ENCODE data around the gene STOX1. TPM values are rescaled to one million over a fixed set of nuclear protein-coding genes. Genes with fewer than 3 reads are reported as not detected.
A peak's percentile ranks its signal among the peaks of the same experiment; 100 is the strongest.

STOX1 gene, protein sequence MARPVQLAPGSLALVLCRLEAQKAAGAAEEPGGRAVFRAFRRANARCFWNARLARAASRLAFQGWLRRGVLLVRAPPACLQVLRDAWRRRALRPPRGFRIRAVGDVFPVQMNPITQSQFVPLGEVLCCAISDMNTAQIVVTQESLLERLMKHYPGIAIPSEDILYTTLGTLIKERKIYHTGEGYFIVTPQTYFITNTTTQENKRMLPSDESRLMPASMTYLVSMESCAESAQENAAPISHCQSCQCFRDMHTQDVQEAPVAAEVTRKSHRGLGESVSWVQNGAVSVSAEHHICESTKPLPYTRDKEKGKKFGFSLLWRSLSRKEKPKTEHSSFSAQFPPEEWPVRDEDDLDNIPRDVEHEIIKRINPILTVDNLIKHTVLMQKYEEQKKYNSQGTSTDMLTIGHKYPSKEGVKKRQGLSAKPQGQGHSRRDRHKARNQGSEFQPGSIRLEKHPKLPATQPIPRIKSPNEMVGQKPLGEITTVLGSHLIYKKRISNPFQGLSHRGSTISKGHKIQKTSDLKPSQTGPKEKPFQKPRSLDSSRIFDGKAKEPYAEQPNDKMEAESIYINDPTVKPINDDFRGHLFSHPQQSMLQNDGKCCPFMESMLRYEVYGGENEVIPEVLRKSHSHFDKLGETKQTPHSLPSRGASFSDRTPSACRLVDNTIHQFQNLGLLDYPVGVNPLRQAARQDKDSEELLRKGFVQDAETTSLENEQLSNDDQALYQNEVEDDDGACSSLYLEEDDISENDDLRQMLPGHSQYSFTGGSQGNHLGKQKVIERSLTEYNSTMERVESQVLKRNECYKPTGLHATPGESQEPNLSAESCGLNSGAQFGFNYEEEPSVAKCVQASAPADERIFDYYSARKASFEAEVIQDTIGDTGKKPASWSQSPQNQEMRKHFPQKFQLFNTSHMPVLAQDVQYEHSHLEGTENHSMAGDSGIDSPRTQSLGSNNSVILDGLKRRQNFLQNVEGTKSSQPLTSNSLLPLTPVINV
- total RNA-seq, result 10 to 100 TPM in 5 of 9 donors, 1 to 10 TPM in 4; 2.2 to 16.5 (median 10.6) TPM
- 10 to 100 TPM in 1 of 3 donors, 1 to 10 TPM in 2; 7.2 to 11.9 (median 7.8) TPM for polyA plus RNA-seq
- long read RNA-seq, donor 1, result 0 reads
- long read RNA-seq, donor 2, result 0 reads
- long read RNA-seq, donor 3, result 0 reads
- long read RNA-seq, donor 4, partial matches to known transcripts, result 1 of 2 reads
- long read RNA-seq, donor 4, other reads (novel, unspliced or antisense), result 1 of 2 reads
- long read RNA-seq, donor 5, partial matches to known transcripts, result 0 of 15 reads
- long read RNA-seq, donor 5, other reads (novel, unspliced or antisense), result 14 of 15 reads
- long read RNA-seq, donor 6, partial matches to known transcripts, result 2 of 3 reads
- long read RNA-seq, donor 6, other reads (novel, unspliced or antisense), result 1 of 3 reads
- long read RNA-seq, donor 7, result 0 reads
- long read RNA-seq, donor 8, result 0 reads
- long read RNA-seq, donor 9, result 0 reads
- long read RNA-seq, donor 10, result 0 reads

DNA sequence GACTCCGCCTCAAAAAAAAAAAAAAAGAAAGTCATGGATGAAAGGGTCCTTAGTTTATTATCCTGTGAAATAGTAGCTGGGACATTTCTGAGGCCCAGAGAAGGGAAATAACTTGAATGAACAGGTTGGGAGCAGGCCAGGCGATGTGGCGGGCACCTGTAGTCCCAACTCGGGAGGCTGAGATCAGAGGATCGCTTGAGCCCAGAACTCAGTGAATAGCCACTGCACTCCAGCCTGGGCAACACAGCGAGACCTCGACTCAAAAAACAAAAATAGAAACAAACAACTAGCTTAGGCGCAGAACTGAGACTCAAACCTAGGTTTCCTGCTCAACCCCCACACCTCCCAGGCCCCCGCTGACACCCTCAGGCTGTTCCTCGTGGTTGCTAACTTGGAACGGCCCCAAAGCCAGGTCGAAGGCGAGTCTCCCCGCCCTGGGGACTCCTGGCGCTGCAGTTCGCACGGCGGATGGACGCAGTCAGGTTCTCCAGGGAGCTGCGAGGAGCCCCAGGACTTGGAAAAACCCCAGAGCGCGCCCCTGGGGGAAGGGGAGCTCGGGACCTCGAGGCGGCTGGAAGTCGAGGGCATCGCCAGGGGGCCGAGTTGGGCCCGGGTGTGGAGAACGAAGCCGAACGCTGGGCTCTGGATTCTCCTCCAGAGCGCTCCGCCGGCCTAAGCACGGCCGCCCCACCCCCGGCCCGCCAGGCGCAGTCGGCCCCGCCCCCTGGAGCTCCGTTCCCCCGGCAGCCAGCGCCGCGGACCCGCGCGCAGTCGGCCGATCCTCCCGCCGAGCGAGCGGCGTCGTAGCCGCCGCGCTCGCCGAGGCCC, at the start of gene STOX1:
Gene STOX1 (plus strand): TSS at position 768 of the 828 bp plus-strand sequence. CDS start 93 bp downstream, outside the sequence.
- Histone ChIP-seq H3K36me3 (replicated peaks in 1 of 2) (no peaks in the 10 kb centered on the region), H3K27me3 (no peaks in the 10 kb centered on the region), H3K9me3 (replicated peaks in 1 of 3) (no peaks in the 10 kb centered on the region), H3K27ac (peak within 1 kb of the TSS in 3 of 5 donors; percentile 68 to 86 (median 84)), H3K4me1 (replicated peaks in 1 of 2) (peaks cover 0 to 6% of the 10 kb centered on the region in 2 donors), H3K4me3 (peak within 1 kb of the TSS in 2 of 4 donors; percentile 48 to 78)
- peak; percentile 58 to 74 (median 70) for DNase-seq
- WGBS, 4 donors, result 6 to 38% (median 12%) methylated on average over 9 to 63 of the region's 63 CpGs
- intact Hi-C loops (cut with DNase I), result no loop called here
- peak in 1 of 2 donors; percentile 45 for TF ChIP-seq POLR2A (IDR thresholded peaks at IDR 0.05)
- TF ChIP-seq, protein P1, sequence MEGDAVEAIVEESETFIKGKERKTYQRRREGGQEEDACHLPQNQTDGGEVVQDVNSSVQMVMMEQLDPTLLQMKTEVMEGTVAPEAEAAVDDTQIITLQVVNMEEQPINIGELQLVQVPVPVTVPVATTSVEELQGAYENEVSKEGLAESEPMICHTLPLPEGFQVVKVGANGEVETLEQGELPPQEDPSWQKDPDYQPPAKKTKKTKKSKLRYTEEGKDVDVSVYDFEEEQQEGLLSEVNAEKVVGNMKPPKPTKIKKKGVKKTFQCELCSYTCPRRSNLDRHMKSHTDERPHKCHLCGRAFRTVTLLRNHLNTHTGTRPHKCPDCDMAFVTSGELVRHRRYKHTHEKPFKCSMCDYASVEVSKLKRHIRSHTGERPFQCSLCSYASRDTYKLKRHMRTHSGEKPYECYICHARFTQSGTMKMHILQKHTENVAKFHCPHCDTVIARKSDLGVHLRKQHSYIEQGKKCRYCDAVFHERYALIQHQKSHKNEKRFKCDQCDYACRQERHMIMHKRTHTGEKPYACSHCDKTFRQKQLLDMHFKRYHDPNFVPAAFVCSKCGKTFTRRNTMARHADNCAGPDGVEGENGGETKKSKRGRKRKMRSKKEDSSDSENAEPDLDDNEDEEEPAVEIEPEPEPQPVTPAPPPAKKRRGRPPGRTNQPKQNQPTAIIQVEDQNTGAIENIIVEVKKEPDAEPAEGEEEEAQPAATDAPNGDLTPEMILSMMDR (IDR thresholded peaks at IDR 0.05), result no peak

DNA sequence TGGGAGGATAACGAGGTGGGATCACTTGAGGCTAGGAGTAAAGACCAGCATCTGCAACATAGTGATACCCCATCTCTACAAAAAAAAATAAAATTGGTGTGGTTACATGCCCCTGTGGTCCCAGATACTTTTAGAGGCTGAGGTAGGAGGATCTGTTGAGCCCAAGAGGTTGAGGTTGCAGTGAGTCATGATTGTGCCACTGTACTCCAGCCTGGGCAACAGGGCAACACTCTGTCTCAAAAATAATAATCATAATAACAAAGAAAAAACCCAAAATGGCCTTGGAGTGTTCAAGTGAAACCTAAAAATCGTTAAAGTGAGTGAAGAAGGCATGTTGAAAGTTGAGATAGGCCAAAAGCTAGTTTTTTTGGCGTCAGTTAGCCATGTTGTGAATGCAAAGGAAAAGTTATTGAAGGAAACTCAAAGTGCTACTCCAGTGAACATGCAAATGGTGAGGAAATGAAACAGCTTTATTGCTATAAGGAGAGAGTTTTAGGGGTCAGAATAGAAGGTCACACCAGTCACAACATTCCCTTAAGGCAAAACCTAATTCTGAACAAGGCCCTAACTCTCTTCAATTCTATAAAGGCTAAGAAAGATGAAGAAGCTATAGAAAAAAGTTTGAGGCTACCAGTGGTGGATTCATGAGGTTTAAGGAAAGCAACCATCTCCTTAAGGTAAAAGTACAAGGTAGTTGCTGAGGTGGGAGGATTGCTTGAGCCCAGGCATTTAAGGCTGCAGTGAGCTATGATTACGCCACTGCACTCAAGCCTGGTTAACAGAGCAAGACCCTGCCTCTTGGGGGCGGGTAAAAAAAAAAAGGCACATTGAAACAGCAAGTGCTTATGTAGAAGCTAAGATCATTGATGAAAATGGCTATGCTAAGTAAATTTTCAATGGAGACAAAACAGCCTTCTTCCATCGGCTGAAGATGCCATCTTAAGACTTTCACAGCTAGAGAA, 45.4 kb upstream of the STOX1 start:
- TF ChIP-seq, protein P1 (IDR thresholded peaks at IDR 0.05), result no peak
- no peak for TF ChIP-seq POLR2A (IDR thresholded peaks at IDR 0.05)
- intact Hi-C loops (cut with DNase I), result no loop called here

DNA sequence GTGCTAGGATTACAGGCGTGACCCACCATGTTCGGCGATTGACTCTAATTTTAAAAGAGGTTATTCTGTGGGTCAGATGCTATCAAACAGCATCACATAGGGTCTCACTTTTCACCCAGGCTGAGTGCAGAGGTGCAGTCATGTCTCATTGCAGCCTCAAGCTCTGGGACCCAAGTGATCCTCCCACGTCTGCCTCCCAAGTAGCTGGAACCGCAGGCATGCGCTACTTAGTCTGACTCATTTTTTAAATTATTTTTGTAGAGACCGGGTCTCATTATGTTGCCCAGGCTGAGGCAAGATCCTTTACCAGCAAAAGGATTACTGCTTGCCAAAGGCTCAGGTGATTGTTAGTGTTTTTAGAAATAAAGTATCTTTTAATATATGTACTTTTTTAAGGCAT, 42.9 kb upstream of the STOX1 start:
- no peak overlapping the region for H3K27ac ChIP-seq
- no peak for DNase-seq
- TF ChIP-seq POLR2A (IDR thresholded peaks at IDR 0.05), result no peak
- TF ChIP-seq, protein P1 (IDR thresholded peaks at IDR 0.05), result no peak
- no peaks in the 10 kb centered on the region for H3K4me1 ChIP-seq (replicated peaks in 1 of 2)
- no peaks in the 10 kb centered on the region for H3K9me3 ChIP-seq (replicated peaks in 1 of 3)
- 88 to 94% (median 90%) methylated on average over 7 of the region's 7 CpGs for WGBS, 4 donors
- H3K36me3 ChIP-seq (replicated peaks in 1 of 2), result peaks cover 0 to 72% of the 10 kb centered on the region in 2 donors
- intact Hi-C loops (cut with DNase I), result no loop called here
- no peak overlapping the region for H3K4me3 ChIP-seq
- no peaks in the 10 kb centered on the region for H3K27me3 ChIP-seq

More for the DNA sequence above, 45.4 kb upstream of the STOX1 start:
- Histone ChIP-seq H3K27me3 (no peaks in the 10 kb centered on the region), H3K4me1 (replicated peaks in 1 of 2) (no peaks in the 10 kb centered on the region), H3K9me3 (replicated peaks in 1 of 3) (no peaks in the 10 kb centered on the region), H3K4me3 (no peak overlapping the region), H3K27ac (no peak overlapping the region), H3K36me3 (replicated peaks in 1 of 2) (peaks cover 0 to 70% of the 10 kb centered on the region in 2 donors)
- no peak for DNase-seq
- WGBS, 4 donors, result 90 to 95% (median 93%) methylated on average over 6 of the region's 6 CpGs
